ENCODE measurements around the gene MRPS18B.

Gene MRPS18B

DNA sequence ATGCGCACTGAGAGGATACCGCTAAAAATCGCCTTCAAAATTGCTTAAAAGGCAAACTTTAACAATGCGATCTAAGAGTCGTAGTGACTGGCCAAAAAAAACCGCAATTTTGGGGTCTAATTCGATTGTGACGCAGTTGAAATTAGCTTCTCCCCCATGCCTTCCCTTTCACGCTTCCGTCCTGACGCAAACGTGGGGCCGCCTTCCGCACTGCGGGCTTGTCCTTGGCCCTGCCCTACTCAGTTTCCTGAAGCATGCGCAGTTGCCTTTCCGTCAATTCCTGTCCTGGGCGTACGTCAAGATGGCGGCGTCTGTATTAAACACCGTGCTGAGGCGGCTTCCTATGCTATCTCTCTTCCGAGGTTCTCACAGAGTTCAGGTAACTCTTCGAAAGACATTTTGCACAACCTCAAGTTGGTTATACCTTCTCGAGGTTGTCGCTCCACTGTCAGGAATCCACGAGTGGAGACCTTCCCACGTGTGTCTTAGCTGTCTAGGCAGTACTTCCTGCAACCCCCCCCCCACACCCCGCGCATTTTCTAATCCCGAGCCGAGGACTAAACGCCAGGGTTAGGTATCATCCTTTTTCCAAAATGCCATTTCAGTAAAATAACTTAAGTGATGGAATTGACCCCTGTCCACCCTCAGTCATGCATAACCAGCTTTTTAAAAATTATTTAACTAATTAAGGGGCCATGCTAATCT is at the start of gene MRPS18B:
MRPS18B (plus strand) TSS at position 276 of the 705 bp plus-strand sequence; CDS start at position 302, 26 bp downstream.
- DNase-seq, result peak; percentile 73 to 87

GRCh38 chr6:30568245-30568644 is 49.4 kb upstream of the MRPS18B start:
- no peak for DNase-seq

- no peak for DNase-seq
Observed at GRCh38 chr6:30570263-30570662, 47.4 kb upstream of the MRPS18B start.

DNA sequence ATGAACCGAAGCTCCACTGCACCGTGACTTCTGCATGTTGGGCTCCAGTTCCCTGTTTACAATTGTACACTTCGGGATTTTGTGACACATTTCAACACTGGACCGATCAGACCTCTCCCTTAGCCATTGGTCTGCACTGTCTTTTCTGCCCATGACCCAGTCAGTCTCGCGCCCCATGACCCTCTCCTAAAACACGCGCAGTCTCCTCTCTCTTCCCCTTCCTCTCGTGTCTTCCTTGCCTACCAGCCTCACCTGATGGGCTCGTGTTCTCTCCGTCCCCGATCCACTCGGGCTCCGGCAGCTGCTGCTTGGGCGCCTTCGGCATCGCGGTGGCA is 46.9 kb upstream of the MRPS18B start:
- no peak for DNase-seq

GRCh38 chr6:30571075-30571761 is 46.4 kb upstream of the MRPS18B start, which contains the start of gene ABCF1:
TSS of gene ABCF1 (plus strand) at chr6:30571442. CDS start at chr6:30571488, 46 bp downstream.
- peak; percentile 82 to 96 for DNase-seq

DNA sequence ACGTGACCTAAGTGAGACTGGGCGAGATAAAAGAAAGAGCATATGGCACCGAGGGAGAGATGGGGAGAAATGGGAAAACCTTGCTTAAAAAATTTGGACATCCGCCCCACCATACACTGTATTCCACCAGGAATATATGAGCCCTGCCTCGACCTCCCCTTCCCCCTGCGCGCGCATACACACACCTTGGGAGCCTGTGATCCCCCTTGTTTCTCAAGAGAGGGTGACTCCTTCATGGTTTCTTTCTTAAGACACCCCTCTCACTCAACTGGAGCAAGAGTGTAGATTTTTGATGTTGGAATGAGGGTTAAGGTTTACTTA is 45.9 kb upstream of the MRPS18B start:
- DNase-seq, result no peak

DNA sequence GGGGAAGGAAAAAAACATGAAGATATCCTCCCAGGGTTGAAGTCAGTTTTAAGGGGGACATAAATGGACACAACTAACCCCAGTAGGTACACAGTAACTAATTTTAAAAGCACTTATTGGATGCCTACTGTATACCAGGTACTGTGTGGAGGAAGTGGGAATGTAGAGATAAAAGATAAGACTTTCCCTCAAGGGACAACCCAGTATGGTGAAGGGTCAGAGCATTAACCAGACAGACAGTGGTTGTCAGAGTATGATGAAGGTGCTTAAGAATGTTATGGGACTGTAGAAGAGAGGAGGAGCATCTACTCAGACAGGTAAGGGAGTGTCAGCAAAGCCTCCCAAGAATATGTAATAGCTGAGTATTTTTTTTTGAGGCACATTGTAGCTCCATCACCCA is 45.5 kb upstream of the MRPS18B start:
- DNase-seq, result no peak

GRCh38 chr6:30573113-30573512 is 44.5 kb upstream of the MRPS18B start:
- DNase-seq, result no peak

- DNase-seq, result no peak
Observed at GRCh38 chr6:30578051-30578450, 39.6 kb upstream of the MRPS18B start.

- DNase-seq, result no peak
Observed at GRCh38 chr6:30583921-30584320, 33.7 kb upstream of the MRPS18B start.

DNA sequence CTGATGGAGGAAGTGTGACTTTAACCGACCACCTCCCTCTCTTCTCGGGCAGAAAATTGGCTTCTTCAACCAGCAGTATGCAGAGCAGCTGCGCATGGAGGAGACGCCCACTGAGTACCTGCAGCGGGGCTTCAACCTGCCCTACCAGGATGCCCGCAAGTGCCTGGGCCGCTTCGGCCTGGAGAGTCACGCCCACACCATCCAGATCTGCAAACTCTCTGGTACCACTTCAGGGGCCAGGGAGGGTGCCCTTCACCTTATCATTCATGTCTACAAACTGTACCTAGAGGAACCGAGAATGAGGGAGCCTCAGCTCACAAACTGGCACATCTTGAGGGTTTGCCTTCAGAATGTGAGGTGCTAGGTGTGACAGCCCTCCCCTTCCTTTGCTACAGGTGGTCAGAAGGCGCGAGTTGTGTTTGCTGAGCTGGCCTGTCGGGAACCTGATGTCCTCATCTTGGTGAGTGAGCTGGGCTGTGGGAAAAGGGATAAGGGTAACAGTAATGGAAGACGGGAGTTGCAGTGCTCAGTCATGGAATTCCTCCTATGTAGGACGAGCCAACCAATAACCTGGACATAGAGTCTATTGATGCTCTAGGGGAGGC is 27.8 kb upstream of the MRPS18B start:
- DNase-seq, result no peak

DNA sequence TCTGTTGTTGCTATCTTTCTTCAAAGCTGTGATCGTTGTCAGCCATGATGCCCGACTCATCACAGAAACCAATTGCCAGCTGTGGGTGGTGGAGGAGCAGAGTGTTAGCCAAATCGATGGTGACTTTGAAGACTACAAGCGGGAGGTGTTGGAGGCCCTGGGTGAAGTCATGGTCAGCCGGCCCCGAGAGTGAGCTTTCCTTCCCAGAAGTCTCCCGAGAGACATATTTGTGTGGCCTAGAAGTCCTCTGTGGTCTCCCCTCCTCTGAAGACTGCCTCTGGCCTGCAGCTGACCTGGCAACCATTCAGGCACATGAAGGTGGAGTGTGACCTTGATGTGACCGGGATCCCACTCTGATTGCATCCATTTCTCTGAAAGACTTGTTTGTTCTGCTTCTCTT is 27.1 kb upstream of the MRPS18B start:
- no peak for DNase-seq

DNA sequence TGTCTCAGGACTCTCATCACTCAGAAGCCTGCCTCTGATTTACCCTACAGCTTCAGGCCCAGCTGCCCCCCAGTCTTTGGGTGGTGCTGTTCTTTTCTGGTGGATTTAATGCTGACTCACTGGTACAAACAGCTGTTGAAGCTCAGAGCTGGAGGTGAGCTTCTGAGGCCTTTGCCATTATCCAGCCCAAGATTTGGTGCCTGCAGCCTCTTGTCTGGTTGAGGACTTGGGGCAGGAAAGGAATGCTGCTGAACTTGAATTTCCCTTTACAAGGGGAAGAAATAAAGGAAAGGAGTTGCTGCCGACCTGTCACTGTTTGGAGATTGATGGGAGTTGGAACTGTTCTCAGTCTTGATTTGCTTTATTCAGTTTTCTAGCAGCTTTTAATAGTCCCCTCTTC is 26.6 kb upstream of the MRPS18B start:
- DNase-seq, result no peak

DNA sequence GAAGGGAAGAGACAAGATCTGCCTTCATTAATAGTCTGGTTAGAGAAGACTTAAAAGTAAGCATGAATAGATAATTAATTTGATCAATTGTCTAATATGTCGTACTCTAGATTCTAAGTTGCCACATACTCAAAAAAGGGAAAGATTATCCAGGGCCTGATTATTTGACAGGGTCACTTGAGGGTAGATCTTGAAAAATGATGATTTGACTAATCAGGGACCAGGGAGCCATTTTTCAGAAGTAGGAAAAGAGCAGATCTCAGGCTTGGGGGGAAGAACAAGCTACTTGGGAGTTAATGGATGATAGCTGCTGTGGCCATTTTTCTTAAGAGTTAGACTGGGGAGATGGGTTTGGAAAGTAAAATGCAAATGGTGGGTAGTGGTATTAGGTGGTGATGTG is 25.4 kb upstream of the MRPS18B start:
- no peak for DNase-seq

DNA sequence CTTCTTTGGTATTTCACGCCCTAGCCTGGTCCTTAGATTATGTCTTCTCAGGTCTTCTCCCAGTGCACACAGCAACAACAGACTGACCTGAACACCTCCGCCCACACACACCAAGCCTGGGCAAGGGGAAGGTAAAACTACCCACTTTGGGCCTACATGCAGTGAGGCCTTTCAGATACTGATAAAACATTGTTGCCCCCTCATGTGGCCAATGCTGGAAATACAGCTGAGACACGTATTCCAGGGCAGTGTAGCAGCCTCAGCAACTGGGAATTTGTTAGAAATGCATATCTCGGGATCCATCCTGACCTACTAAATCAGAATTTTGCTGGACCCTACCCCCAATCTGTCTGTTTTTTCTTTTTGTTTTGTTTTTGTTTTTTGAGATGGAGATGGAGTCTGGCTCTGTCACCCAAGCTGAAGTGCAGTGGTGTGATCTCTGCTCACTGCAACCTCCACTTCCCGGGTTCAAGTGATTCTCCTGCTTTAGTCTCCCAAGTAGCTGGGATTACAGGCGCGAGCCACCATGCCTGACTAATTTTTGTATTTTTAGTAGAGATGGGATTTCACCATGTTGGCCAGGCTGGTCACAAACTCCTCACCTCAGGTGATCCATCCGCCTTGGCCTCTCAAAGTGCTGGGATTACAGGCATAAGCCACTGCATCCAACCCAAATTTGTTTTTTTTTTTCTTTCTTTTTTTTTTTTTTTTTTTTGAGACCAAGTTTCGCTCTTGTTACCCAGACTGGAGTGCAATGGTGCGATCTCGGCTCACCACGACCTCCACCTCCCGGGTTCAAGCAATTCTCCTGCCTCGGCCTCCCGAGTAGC is 20.1 kb upstream of the MRPS18B start:
- peak in 1 of 2 experiments; percentile 26 for DNase-seq

GRCh38 chr6:30598912-30599624 is 18.6 kb upstream of the MRPS18B start:
- no peak for DNase-seq

GRCh38 chr6:30599625-30600324 is 17.9 kb upstream of the MRPS18B start:
- DNase-seq, result no peak

- no peak for DNase-seq
Observed at GRCh38 chr6:30600451-30600961, 17.1 kb upstream of the MRPS18B start.

GRCh38 chr6:30601436-30601814 is 16.2 kb upstream of the MRPS18B start:
- DNase-seq, result no peak

- no peak for DNase-seq
Observed at GRCh38 chr6:30601815-30602641, 15.6 kb upstream of the MRPS18B start.

DNA sequence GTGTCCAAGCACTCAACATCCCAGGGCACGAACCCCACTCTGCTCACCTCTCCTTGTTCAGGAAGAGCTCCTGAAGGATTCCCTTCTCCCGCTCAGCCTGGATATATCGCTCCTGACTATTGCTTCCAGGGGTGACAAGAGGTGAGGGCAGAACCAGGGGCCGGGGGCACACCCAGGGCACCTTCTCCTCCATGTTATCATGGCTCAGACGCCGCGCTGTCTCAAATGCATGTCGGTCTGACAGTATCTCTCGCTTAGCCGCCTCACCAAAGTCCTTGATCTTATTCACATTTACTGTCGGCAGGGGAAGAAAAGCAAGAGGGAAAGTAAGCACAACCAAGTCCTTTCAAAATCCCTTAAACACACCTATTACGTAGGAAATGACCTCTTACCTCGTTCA is 13.7 kb upstream of the MRPS18B start:
- no peak for DNase-seq

All from cerebellar nuclear complex (tissue), 1 donor.